ENCODE measurements around the gene WDR20. TPM values are rescaled to one million over a fixed set of nuclear protein-coding genes. Genes with fewer than 3 reads are reported as not detected.

WDR20 gene
- total and polyA plus RNA-seq, 2 of the 8 experiments (the other 6 are each of a cell fraction or from before 2014, with no cell fraction given), result 11.2 to 26.7 TPM

- no peak for TF ChIP-seq CTCF (IDR thresholded peaks at IDR 0.05; ENCODE audit: control extremely low read depth in 1 of 3, insufficient read depth in 1 of 3, low read depth in 1 of 3, low read length in 3 of 3)
Measured at GRCh38 chr14:102180248-102180998, 40.7 kb downstream of the WDR20 start (continued).
